CD14-positive monocyte (primary cell): ENCODE data around the gene SHISA6. TPM values are rescaled to one million over a fixed set of nuclear protein-coding genes. Genes with fewer than 3 reads are reported as not detected.

Experiments used
- DNase-seq, 3 donors: peaks; one replicate each; pipeline ENCODE4 v3.0.0-alpha.2; 2011 to 2022
- H2AFZ ChIP-seq: 2 replicates; pipeline ENCODE4 v1.6.0; 2012; ENCODE audit warnings: mild to moderate bottlenecking, low read depth, low read length, inconsistent platforms; ENCODE audit not compliant: insufficient read depth, poor library complexity, severe bottlenecking
- H3K27ac ChIP-seq, 2 donors: 1 replicate in 1 of 2; 2 replicates in 1 of 2; pipeline ENCODE4 v1.5.1; 2012 to 2013; ENCODE audit warnings: low read length in 2 of 2, control low read depth in 1 of 2, inconsistent platforms in 1 of 2, low read depth in 1 of 2, mild to moderate bottlenecking in 1 of 2
- H3K27me3 ChIP-seq, 2 donors: one replicate each; pipeline versions ENCODE4 v1.6.0 to v1.6.1; 2011 to 2013; ENCODE audit warnings: low read length in 2 of 2; ENCODE audit not compliant: control insufficient read depth in 2 of 2, insufficient read depth in 2 of 2
- H3K36me3 ChIP-seq, 2 donors: replicated peaks in 1 of 2; 1 replicate in 1 of 2; 2 replicates in 1 of 2; pipeline versions ENCODE4 v1.5.1 to v1.6.1; 2012 to 2013; ENCODE audit warnings: low read length in 2 of 2, control low read depth in 1 of 2, inconsistent platforms in 1 of 2, mild to moderate bottlenecking in 1 of 2; ENCODE audit not compliant: insufficient read depth in 2 of 2, control insufficient read depth in 1 of 2
- H3K4me1 ChIP-seq, 2 donors: 1 replicate in 1 of 2; 2 replicates in 1 of 2; pipeline versions ENCODE4 v1.5.1 to v1.6.1; 2012 to 2013; ENCODE audit warnings: low read length in 2 of 2, control low read depth in 1 of 2, inconsistent platforms in 1 of 2, mild to moderate bottlenecking in 1 of 2, moderate library complexity in 1 of 2; ENCODE audit not compliant: insufficient read depth in 2 of 2, control insufficient read depth in 1 of 2
- H3K4me2 ChIP-seq: replicated peaks from 2 replicates; pipeline ENCODE3; 2012; ENCODE audit warnings: low read length, moderate library complexity, mild to moderate bottlenecking; ENCODE audit not compliant: poor library complexity, severe bottlenecking; ENCODE audit errors: extremely low read depth
- H3K4me3 ChIP-seq, 3 experiments: fragments of 200-600 bp in 1 of 3; sonication (generic) in 1 of 3; replicated peaks in 1 of 3; 1 replicate in 2 of 3; 2 replicates in 1 of 3; pipeline ENCODE4 v1.5.1; 2011 to 2013; ENCODE audit warnings: low read length in 3 of 3, mild to moderate bottlenecking in 3 of 3, control low read depth in 2 of 3, low read depth in 2 of 3, inconsistent platforms in 1 of 3, moderate library complexity in 1 of 3
- H3K79me2 ChIP-seq: 2 replicates; pipeline ENCODE4 v1.6.0; 2012; ENCODE audit warnings: mild to moderate bottlenecking, control low read depth, inconsistent platforms, low read length, moderate library complexity; ENCODE audit not compliant: insufficient read depth
- H3K9ac ChIP-seq: 2 replicates; pipeline ENCODE4 v1.6.0; 2017; ENCODE audit warnings: low read length, mild to moderate bottlenecking; ENCODE audit not compliant: insufficient read depth, poor library complexity, severe bottlenecking
- H3K9me3 ChIP-seq, 2 donors: replicated peaks in 1 of 2; 1 replicate in 1 of 2; 2 replicates in 1 of 2; pipeline versions ENCODE4 v1.5.1 to v1.6.1; 2012 to 2013; ENCODE audit warnings: low read length in 2 of 2, control low read depth in 1 of 2; ENCODE audit not compliant: control insufficient read depth in 1 of 2, insufficient read depth in 1 of 2
- H4K20me1 ChIP-seq: 2 replicates; pipeline ENCODE4 v1.6.0; 2012; ENCODE audit warnings: mild to moderate bottlenecking, low read length, control low read depth, moderate library complexity; ENCODE audit not compliant: insufficient read depth
- H3K27ac Mint-ChIP-seq, 7 donors: one replicate each; pipeline ENCODE4 v1.8.0; 2020; ENCODE audit warnings: mild to moderate bottlenecking in 7 of 7, mixed read lengths in 7 of 7, moderate library complexity in 6 of 7, inconsistent platforms in 2 of 7
- H3K27me3 Mint-ChIP-seq, 3 donors: one replicate each; pipeline ENCODE4 v1.8.0; 2021 to 2022; ENCODE audit warnings: low read depth in 3 of 3, mild to moderate bottlenecking in 3 of 3, mixed read lengths in 3 of 3, moderate library complexity in 3 of 3, inconsistent platforms in 1 of 3
- H3K36me3 Mint-ChIP-seq, 2 donors: one replicate each; pipeline ENCODE4 v1.8.0; 2020; ENCODE audit warnings: mixed read lengths in 2 of 2, inconsistent platforms in 1 of 2, mild to moderate bottlenecking in 1 of 2
- H3K4me1 Mint-ChIP-seq: one replicate; pipeline ENCODE4 v1.8.0; 2020; ENCODE audit warnings: mild to moderate bottlenecking, mixed read lengths
- H3K4me3 Mint-ChIP-seq, 2 donors: one replicate each; pipeline ENCODE4 v1.8.0; 2020; ENCODE audit warnings: mild to moderate bottlenecking in 2 of 2, mixed read lengths in 2 of 2, moderate library complexity in 1 of 2
- H3K9me3 Mint-ChIP-seq, 7 donors: one replicate each; pipeline ENCODE4 v1.8.0; 2020 to 2022; ENCODE audit warnings: mixed read lengths in 7 of 7, mild to moderate bottlenecking in 6 of 7, moderate library complexity in 6 of 7, inconsistent platforms in 2 of 7
- WGBS: methylation state at CpG from one replicate; pipeline ENCODE4 v1.1.5; 2013; ENCODE audit warnings: missing lambda C conversion rate; ENCODE audit not compliant: insufficient coverage; 5-methylcytosine and 5-hydroxymethylcytosine counted together
- intact Hi-C, 2 donors: fragments of 100-400 bp; cut with micrococcal nuclease; formaldehyde crosslinking; loops; one replicate each; pipeline versions ENCODE4 v1.15.0 to v1.15.1; 2023
- polyA plus RNA-seq, 3 donors: library from polyadenylated mRNA; depleted of rRNA in 1 of 3; unstranded in 2 of 3; stranded (reverse) in 1 of 3; fragments of 300-500 nt in 2 of 3; fragments of >200 nt in 1 of 3; fragmentation: Illumina TruSeq in 2 of 3; gene quantifications; 1 replicate in 2 of 3; 2 replicates in 1 of 3; pipeline ENCODE4 v1.2.3, GENCODE V29; 2012 to 2021
- TF ChIP-seq, protein P1 (sequence below): fragments of 200-600 bp; IDR thresholded peaks from one replicate; pipeline ENCODE4 v1.8.0; 2022; ENCODE audit warnings: antibody characterized with exemption, mild to moderate bottlenecking

Gene SHISA6
- polyA plus RNA-seq, 3 donors = not detected

DNA sequence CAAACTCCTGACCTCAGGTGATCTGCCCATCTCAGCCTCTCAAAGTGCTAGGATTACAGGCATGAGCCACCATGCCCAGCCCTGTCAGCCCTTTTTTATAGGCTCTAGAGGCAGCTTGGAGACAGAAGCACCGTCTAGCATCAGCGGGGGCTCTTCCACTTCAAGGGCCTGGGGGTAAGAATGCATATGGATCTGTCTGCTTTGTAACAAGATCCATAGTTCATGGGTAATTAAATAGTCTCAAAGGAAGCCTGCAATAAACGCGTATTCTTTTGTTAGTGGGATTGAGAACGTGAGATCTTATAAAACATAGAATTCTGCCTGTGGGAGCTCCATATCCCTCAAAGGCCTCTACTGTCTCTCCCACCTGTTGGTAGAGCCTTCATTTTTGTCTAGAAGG is 142.1 kb downstream of the SHISA6 start:
- Histone ChIP-seq H3K79me2 (no peaks in the 10 kb centered on the region), H3K9ac (no peak overlapping the region), H3K36me3 (no peaks in the 10 kb centered on the region), H3K27ac (no peak overlapping the region), H2AFZ (no peak overlapping the region), H3K9me3 (peaks cover 33 to 36% of the 10 kb centered on the region in 2 donors), H3K27me3 (no peaks in the 10 kb centered on the region), H3K4me1 (no peaks in the 10 kb centered on the region), H3K4me3 (no peak overlapping the region), H3K4me2 (no peak overlapping the region), H4K20me1 (no peaks in the 10 kb centered on the region)
- Mint-ChIP-seq H3K27ac (no peak overlapping the region), H3K36me3 (no peaks in the 10 kb centered on the region), H3K4me1 (no peaks in the 10 kb centered on the region), H3K9me3 (peaks cover 6 to 28% (median 27%) of the 10 kb centered on the region in 7 donors), H3K27me3 (peaks cover 0 to 2% (median 1%) of the 10 kb centered on the region in 3 donors), H3K4me3 (no peak overlapping the region)
- 73% methylated on average over 2 of the region's 5 CpGs for WGBS
- intact Hi-C loops = no loop called here
- no peak for DNase-seq
- TF ChIP-seq, protein P1, sequence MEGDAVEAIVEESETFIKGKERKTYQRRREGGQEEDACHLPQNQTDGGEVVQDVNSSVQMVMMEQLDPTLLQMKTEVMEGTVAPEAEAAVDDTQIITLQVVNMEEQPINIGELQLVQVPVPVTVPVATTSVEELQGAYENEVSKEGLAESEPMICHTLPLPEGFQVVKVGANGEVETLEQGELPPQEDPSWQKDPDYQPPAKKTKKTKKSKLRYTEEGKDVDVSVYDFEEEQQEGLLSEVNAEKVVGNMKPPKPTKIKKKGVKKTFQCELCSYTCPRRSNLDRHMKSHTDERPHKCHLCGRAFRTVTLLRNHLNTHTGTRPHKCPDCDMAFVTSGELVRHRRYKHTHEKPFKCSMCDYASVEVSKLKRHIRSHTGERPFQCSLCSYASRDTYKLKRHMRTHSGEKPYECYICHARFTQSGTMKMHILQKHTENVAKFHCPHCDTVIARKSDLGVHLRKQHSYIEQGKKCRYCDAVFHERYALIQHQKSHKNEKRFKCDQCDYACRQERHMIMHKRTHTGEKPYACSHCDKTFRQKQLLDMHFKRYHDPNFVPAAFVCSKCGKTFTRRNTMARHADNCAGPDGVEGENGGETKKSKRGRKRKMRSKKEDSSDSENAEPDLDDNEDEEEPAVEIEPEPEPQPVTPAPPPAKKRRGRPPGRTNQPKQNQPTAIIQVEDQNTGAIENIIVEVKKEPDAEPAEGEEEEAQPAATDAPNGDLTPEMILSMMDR = no peak

DNA sequence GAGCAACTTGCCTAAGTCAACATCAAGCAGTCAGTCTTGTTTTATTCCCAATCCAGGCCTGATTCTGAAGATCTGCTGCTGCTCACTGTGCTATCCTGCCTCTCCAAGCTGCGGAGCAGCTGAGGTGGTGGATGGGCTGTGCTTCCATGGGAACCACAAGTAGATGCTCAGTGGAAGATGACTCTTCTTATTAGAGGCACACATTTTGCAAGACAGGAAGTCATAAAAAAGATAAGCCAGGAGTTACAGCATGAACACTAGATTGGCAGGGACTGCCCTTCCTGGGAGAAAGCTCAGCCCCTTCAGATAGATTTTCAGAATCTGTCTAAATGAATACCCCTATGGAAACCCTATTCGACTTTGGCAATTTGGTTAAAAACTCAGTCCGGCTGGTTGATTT is 143.1 kb downstream of the SHISA6 start:
- Histone ChIP-seq H3K9me3 (peaks cover 37 to 40% of the 10 kb centered on the region in 2 donors), H3K9ac (no peak overlapping the region), H4K20me1 (no peaks in the 10 kb centered on the region), H3K4me1 (no peaks in the 10 kb centered on the region), H3K27ac (no peak overlapping the region), H3K36me3 (no peaks in the 10 kb centered on the region), H3K79me2 (no peaks in the 10 kb centered on the region), H3K4me3 (no peak overlapping the region), H3K4me2 (no peak overlapping the region), H3K27me3 (no peaks in the 10 kb centered on the region), H2AFZ (no peak overlapping the region)
- Mint-ChIP-seq H3K4me3 (no peak overlapping the region), H3K27ac (no peak overlapping the region), H3K36me3 (no peaks in the 10 kb centered on the region), H3K27me3 (peaks cover 0 to 2% (median 1%) of the 10 kb centered on the region in 3 donors), H3K9me3 (peaks cover 7 to 32% (median 27%) of the 10 kb centered on the region in 7 donors), H3K4me1 (no peaks in the 10 kb centered on the region)
- TF ChIP-seq, protein P1 = no peak
- WGBS = 90% methylated on average over 2 of the region's 3 CpGs
- DNase-seq = no peak
- intact Hi-C loops = no loop called here
